Stimulated activated CD8-positive, alpha-beta memory T cell treated with anti-CD3 and anti-CD28 coated beads, Interleukin-4, amount 100 ng/mL, for 24 hours (primary cell): ENCODE results near the gene THAP4.
"Not testable (repeated sequence)": the region's sequence is repeated elsewhere in the genome, so short reads cannot be mapped to it uniquely, and the experiment has no call there.

Source experiments
- DNase-seq: peaks from one replicate; pipeline ENCODE4 v3.0.0-alpha.2; 2020; ENCODE audit warnings: low read depth

Gene THAP4

GRCh38 chr2:241665731-241666440 is 28.9 kb upstream of the THAP4 start:
- DNase-seq, result no peak

- not testable (repeated sequence) for DNase-seq
Measured at GRCh38 chr2:241662731-241663130, 25.8 kb upstream of the THAP4 start.

- DNase-seq, result no peak
Measured at GRCh38 chr2:241660593-241661213, 23.7 kb upstream of the THAP4 start.

- no peak for DNase-seq
Measured at GRCh38 chr2:241659150-241659739, 22.3 kb upstream of the THAP4 start.

GRCh38 chr2:241658296-241658695 is 21.3 kb upstream of the THAP4 start:
- no peak for DNase-seq

- no peak for DNase-seq
Measured at GRCh38 chr2:241657786-241658254, 20.9 kb upstream of the THAP4 start.

GRCh38 chr2:241656190-241656741 is 19.3 kb upstream of the THAP4 start:
- DNase-seq, result no peak

GRCh38 chr2:241655516-241656189 is 18.7 kb upstream of the THAP4 start:
- no peak for DNase-seq

- no peak for DNase-seq
Measured at GRCh38 chr2:241654551-241654950, 17.6 kb upstream of the THAP4 start.

GRCh38 chr2:241653210-241653750 is 16.3 kb upstream of the THAP4 start:
- no peak for DNase-seq

GRCh38 chr2:241652722-241653121 is 15.8 kb upstream of the THAP4 start:
- no peak for DNase-seq

- DNase-seq, result no peak
Measured at GRCh38 chr2:241652142-241652541, 15.2 kb upstream of the THAP4 start.

GRCh38 chr2:241649927-241650326 is 13.0 kb upstream of the THAP4 start:
- no peak for DNase-seq

GRCh38 chr2:241649404-241649803 is 12.4 kb upstream of the THAP4 start:
- no peak for DNase-seq

GRCh38 chr2:241648453-241648852 is 11.5 kb upstream of the THAP4 start:
- no peak for DNase-seq

GRCh38 chr2:241645915-241646645 is 9.1 kb upstream of the THAP4 start:
- DNase-seq, result no peak

- no peak for DNase-seq
Measured at GRCh38 chr2:241645056-241645914, 8.3 kb upstream of the THAP4 start.

GRCh38 chr2:241641631-241642030 is 4.7 kb upstream of the THAP4 start:
- DNase-seq, result no peak

GRCh38 chr2:241640165-241640795 is 3.3 kb upstream of the THAP4 start:
- DNase-seq, result no peak

- DNase-seq, result no peak
Measured at GRCh38 chr2:241639385-241639784, 2.4 kb upstream of the THAP4 start.
